Astrocyte (in vitro differentiated cells and primary cell): ENCODE data around the gene SUSD4. TPM values are rescaled to one million over a fixed set of nuclear protein-coding genes. Genes with fewer than 3 reads are reported as not detected.

ENCODE experiments used
- DNase-seq: peaks from one replicate; pipeline ENCODE4 v3.0.0-alpha.2; 2010; ENCODE audit warnings: low read depth
- FAIRE-seq: peaks from 2 replicates; lab custom pipeline; 2011; peaks lifted over from hg19 to GRCh38; lab: Jason Lieb, UNC
- H2AFZ ChIP-seq: 2 replicates; pipeline ENCODE4 v1.6.0; 2012; ENCODE audit warnings: low read depth, low read length, inconsistent platforms
- H3K27ac ChIP-seq: 2 replicates; pipeline ENCODE4 v1.5.1; 2011; ENCODE audit warnings: low read depth, low read length, inconsistent platforms
- H3K27me3 ChIP-seq: 2 replicates; pipeline ENCODE4 v1.6.0; 2011; ENCODE audit warnings: low read length, inconsistent platforms; ENCODE audit not compliant: insufficient read depth
- H3K36me3 ChIP-seq: 2 replicates; pipeline ENCODE4 v1.5.1; 2011; ENCODE audit warnings: low read length, inconsistent platforms; ENCODE audit not compliant: insufficient read depth
- H3K4me1 ChIP-seq: 2 replicates; pipeline ENCODE4 v1.5.1; 2011; ENCODE audit warnings: low read length, inconsistent platforms; ENCODE audit not compliant: insufficient read depth
- H3K4me2 ChIP-seq: 2 replicates; pipeline ENCODE4 v1.6.0; 2012; ENCODE audit warnings: low read length, inconsistent platforms
- H3K4me3 ChIP-seq: 2 replicates; pipeline ENCODE4 v1.5.1; 2011; ENCODE audit warnings: low read depth, mild to moderate bottlenecking, low read length, inconsistent platforms; ENCODE audit not compliant: insufficient read depth
- H3K79me2 ChIP-seq: 2 replicates; pipeline ENCODE4 v1.6.0; 2012; ENCODE audit warnings: mild to moderate bottlenecking, low read length, inconsistent platforms; ENCODE audit not compliant: insufficient read depth
- H3K9ac ChIP-seq: 2 replicates; pipeline ENCODE4 v1.6.0; 2012; ENCODE audit warnings: mild to moderate bottlenecking, low read length, inconsistent platforms
- H3K9me3 ChIP-seq: 2 replicates; pipeline ENCODE4 v1.5.1; 2012; ENCODE audit warnings: low read depth, mild to moderate bottlenecking, low read length, inconsistent platforms; ENCODE audit not compliant: insufficient read depth
- H4K20me1 ChIP-seq: 2 replicates; pipeline ENCODE4 v1.6.0; 2012; ENCODE audit warnings: low read length, inconsistent platforms; ENCODE audit not compliant: insufficient read depth
- H3K27ac Mint-ChIP-seq: one replicate; pipeline ENCODE4 v1.8.0; 2021; ENCODE audit warnings: mild to moderate bottlenecking, mixed read lengths; ENCODE audit not compliant: unreplicated experiment
- H3K27me3 Mint-ChIP-seq: one replicate; pipeline ENCODE4 v1.8.0; 2021; ENCODE audit warnings: low read depth, mixed read lengths; ENCODE audit not compliant: unreplicated experiment
- H3K36me3 Mint-ChIP-seq: one replicate; pipeline ENCODE4 v1.8.0; 2021; ENCODE audit warnings: low read depth, mixed read lengths; ENCODE audit not compliant: unreplicated experiment
- H3K4me1 Mint-ChIP-seq: one replicate; pipeline ENCODE4 v1.8.0; 2021; ENCODE audit warnings: low read depth, mixed read lengths; ENCODE audit not compliant: unreplicated experiment
- H3K4me3 Mint-ChIP-seq: one replicate; pipeline ENCODE4 v1.8.0; 2021; ENCODE audit warnings: mild to moderate bottlenecking, moderate library complexity, mixed read lengths; ENCODE audit not compliant: unreplicated experiment
- H3K9me3 Mint-ChIP-seq: one replicate; pipeline ENCODE4 v1.8.0; 2021; ENCODE audit warnings: mild to moderate bottlenecking, mixed read lengths; ENCODE audit not compliant: unreplicated experiment
- CTCF ChIP-seq: IDR thresholded peaks from 2 replicates; pipeline ENCODE4 v1.5.1; 2011; ENCODE audit warnings: low read depth, mild to moderate bottlenecking, inconsistent platforms, low read length, moderate library complexity; ENCODE audit not compliant: insufficient read depth
- EZH2 ChIP-seq: IDR thresholded peaks from 2 replicates; pipeline ENCODE4 v1.6.1; 2012; ENCODE audit warnings: mild to moderate bottlenecking, low read length, inconsistent platforms; ENCODE audit not compliant: insufficient read depth
- total RNA-seq: library from RNA; stranded (reverse); gene quantifications from 2 replicates; pipeline ENCODE4 v1.2.1, GENCODE V29; 2021

SUSD4 gene
- total RNA-seq, 1 donor from 2014 or later: 9.2 TPM

GRCh38 chr1:223177681-223178080 is 186.3 kb downstream of the SUSD4 start:
- no peaks in the 10 kb centered on the region for H3K9me3 ChIP-seq
- Mint-ChIP-seq H3K27me3 (peaks cover 5% of the 10 kb centered on the region), H3K4me3 (no peak overlapping the region), H3K27ac (no peak overlapping the region), H3K4me1 (peaks cover 16% of the 10 kb centered on the region), H3K9me3 (no peaks in the 10 kb centered on the region), H3K36me3 (no peaks in the 10 kb centered on the region)
- H3K27ac ChIP-seq: no peak overlapping the region
- H3K4me1 ChIP-seq: no peaks in the 10 kb centered on the region
- no peaks in the 10 kb centered on the region for H3K79me2 ChIP-seq
- no peak overlapping the region for H3K9ac ChIP-seq
- no peaks in the 10 kb centered on the region for H4K20me1 ChIP-seq
- H3K4me2 ChIP-seq: no peak overlapping the region
- no peaks in the 10 kb centered on the region for H3K36me3 ChIP-seq
- no peak overlapping the region for H3K4me3 ChIP-seq
- no peak for DNase-seq
- FAIRE-seq: no peak
- no peak overlapping the region for H2AFZ ChIP-seq
- TF ChIP-seq EZH2 (no peak), CTCF (no peak)
- H3K27me3 ChIP-seq: peaks cover 2% of the 10 kb centered on the region

GRCh38 chr1:223176437-223176836 is 187.5 kb downstream of the SUSD4 start:
- no peak for TF ChIP-seq EZH2
- no peak for TF ChIP-seq CTCF
- H3K9ac ChIP-seq: no peak overlapping the region
- Mint-ChIP-seq H3K36me3 (no peaks in the 10 kb centered on the region), H3K4me1 (peaks cover 16% of the 10 kb centered on the region), H3K27ac (no peak overlapping the region), H3K4me3 (no peak overlapping the region), H3K27me3 (peaks cover 5% of the 10 kb centered on the region), H3K9me3 (no peaks in the 10 kb centered on the region)
- no peak overlapping the region for H3K4me2 ChIP-seq
- FAIRE-seq (no peak), DNase-seq (no peak)
- H3K9me3 ChIP-seq: no peaks in the 10 kb centered on the region
- H3K36me3 ChIP-seq: no peaks in the 10 kb centered on the region
- H3K79me2 ChIP-seq: no peaks in the 10 kb centered on the region
- no peak overlapping the region for H3K27ac ChIP-seq
- H3K4me3 ChIP-seq: no peak overlapping the region
- no peaks in the 10 kb centered on the region for H3K4me1 ChIP-seq
- no peaks in the 10 kb centered on the region for H4K20me1 ChIP-seq
- no peak overlapping the region for H2AFZ ChIP-seq
- H3K27me3 ChIP-seq: peaks cover 2% of the 10 kb centered on the region

- no peaks in the 10 kb centered on the region for H4K20me1 ChIP-seq
- H3K4me3 Mint-ChIP-seq: no peak overlapping the region
- no peak overlapping the region for H3K9ac ChIP-seq
- no peak overlapping the region for H3K27ac ChIP-seq
- H3K9me3 ChIP-seq: no peaks in the 10 kb centered on the region
- no peaks in the 10 kb centered on the region for H3K79me2 ChIP-seq
- peaks cover 2% of the 10 kb centered on the region for H3K27me3 ChIP-seq
- TF ChIP-seq CTCF (no peak), EZH2 (no peak)
- no peak overlapping the region for H3K27ac Mint-ChIP-seq
- peaks cover 9% of the 10 kb centered on the region for H3K4me1 Mint-ChIP-seq
- no peak overlapping the region for H3K4me2 ChIP-seq
- no peaks in the 10 kb centered on the region for H3K4me1 ChIP-seq
- H3K36me3 ChIP-seq: no peaks in the 10 kb centered on the region
- FAIRE-seq (no peak), DNase-seq (no peak)
- no peak overlapping the region for H3K4me3 ChIP-seq
- H2AFZ ChIP-seq: no peak overlapping the region
- H3K9me3 Mint-ChIP-seq: no peaks in the 10 kb centered on the region
- peaks cover 5% of the 10 kb centered on the region for H3K27me3 Mint-ChIP-seq
- no peaks in the 10 kb centered on the region for H3K36me3 Mint-ChIP-seq
These were observed 188.3 kb downstream of the SUSD4 start for GRCh38 chr1:223175633-223176032.
